Adrenal gland (tissue), 5 donors: ENCODE results near the gene BCLAF1.

Experiments
- CTCF ChIP-seq, 6 experiments: fragments of 450-650 bp in 4 of 6; fragments of 200-600 bp in 2 of 6; sonication (generic) in 1 of 6; IDR thresholded peaks; 1 replicate in 5 of 6; 2 replicates in 1 of 6; pipeline versions ENCODE4 v1.5.1 to v1.8.0; 2016 to 2021; ENCODE audit warnings: antibody characterized with exemption in 6 of 6, mild to moderate bottlenecking in 2 of 6, moderate library complexity in 1 of 6
- POLR2A ChIP-seq, 2 donors: fragments of 450-650 bp; IDR thresholded peaks; one replicate each; pipeline ENCODE4 v1.6.1; 2017; ENCODE audit warnings: antibody characterized with exemption in 2 of 2, mild to moderate bottlenecking in 2 of 2, moderate library complexity in 1 of 2
- donor health status: DM: no; HTN: no; CAD: no.

- no peak for TF ChIP-seq CTCF (IDR thresholded peaks at IDR 0.05)
- no peak for TF ChIP-seq POLR2A (IDR thresholded peaks at IDR 0.05)
These were observed 20.2 kb upstream of the BCLAF1 start for GRCh38 chr6:136309729-136310311.
